Neural cell (in vitro differentiated cells): ENCODE results near the gene SLC22A8. TPM values are rescaled to one million over a fixed set of nuclear protein-coding genes. Genes with fewer than 3 reads are reported as not detected.

Experiments used
- H2AFZ ChIP-seq: fragments of 200-600, 300-800 bp; sonication (generic), shearing (Covaris generic); 2 replicates; pipeline ENCODE4 v1.6.0; 2014; ENCODE audit warnings: low read depth, mild to moderate bottlenecking, antibody characterized with exemption, low read length, moderate library complexity
- H3F3A ChIP-seq: fragments of 200-600 bp; shearing (Covaris generic); 2 replicates; pipeline ENCODE4 v1.6.1; 2016; ENCODE audit warnings: mild to moderate bottlenecking, moderate library complexity, mixed read lengths, antibody characterized with exemption, low read length; ENCODE audit not compliant: insufficient read depth, poor library complexity, severe bottlenecking
- H3K27ac ChIP-seq: fragments of 200-600, 300-800 bp; sonication (generic), shearing (Covaris generic); 2 replicates; pipeline ENCODE4 v1.5.1; 2014; ENCODE audit warnings: mild to moderate bottlenecking, low read length, moderate library complexity
- H3K27me3 ChIP-seq: fragments of 300-800, 200-600 bp; sonication (generic), shearing (Covaris generic); 2 replicates; pipeline ENCODE4 v1.6.0; 2014; ENCODE audit warnings: mild to moderate bottlenecking, low read depth, low read length, moderate library complexity; ENCODE audit not compliant: insufficient read depth
- H3K36me3 ChIP-seq: fragments of 300-800, 200-600 bp; sonication (generic), shearing (Covaris generic); 2 replicates; pipeline ENCODE4 v1.5.1; 2014; ENCODE audit warnings: mild to moderate bottlenecking, antibody characterized with exemption, low read length, moderate library complexity; ENCODE audit not compliant: insufficient read depth
- H3K4me2 ChIP-seq: fragments of 300-800, 200-600 bp; sonication (generic), shearing (Covaris generic); 2 replicates; pipeline ENCODE4 v1.6.0; 2014; ENCODE audit warnings: mild to moderate bottlenecking, low read length
- H3K4me3 ChIP-seq: fragments of 300-800, 200-600 bp; sonication (generic), shearing (Covaris generic); 2 replicates; pipeline ENCODE4 v1.5.1; 2014; ENCODE audit warnings: mild to moderate bottlenecking, low read length, moderate library complexity
- H3K79me2 ChIP-seq: fragments of 200-600 bp; shearing (Covaris generic); replicated peaks from 2 replicates; pipeline ENCODE4 v1.6.0; 2014; ENCODE audit warnings: mild to moderate bottlenecking, low read length, moderate library complexity; ENCODE audit not compliant: insufficient read depth
- H3K9ac ChIP-seq: fragments of 300-800, 200-600 bp; sonication (generic), shearing (Covaris generic); 2 replicates; pipeline ENCODE4 v1.6.1; 2016; ENCODE audit warnings: mild to moderate bottlenecking, low read length, mixed read lengths
- H3K9me2 ChIP-seq: fragments of 200-600 bp; shearing (Covaris generic); 2 replicates; pipeline ENCODE4 v1.6.1; 2016; ENCODE audit warnings: mild to moderate bottlenecking, low read length, mixed read lengths; ENCODE audit not compliant: insufficient read depth
- H3K9me3 ChIP-seq: fragments of 200-600, 300-800 bp; sonication (generic), shearing (Covaris generic); 2 replicates; pipeline ENCODE4 v1.6.1; 2016; ENCODE audit warnings: mild to moderate bottlenecking, mixed run types, low read length, moderate library complexity, mixed read lengths
- H4K20me1 ChIP-seq: fragments of 200-600 bp; shearing (Covaris generic); 2 replicates; pipeline ENCODE4 v1.6.1; 2016; ENCODE audit warnings: mild to moderate bottlenecking, mixed run types; ENCODE audit not compliant: insufficient read depth
- EP300 ChIP-seq: fragments of 450-650 bp; conservative IDR thresholded peaks from 2 replicates; pipeline ENCODE4 v1.6.1; 2014; ENCODE audit warnings: antibody characterized with exemption, mild to moderate bottlenecking, moderate library complexity; ENCODE audit not compliant: poor library complexity, severe bottlenecking
- EZH2 ChIP-seq: fragments of 200-600, 300-800 bp; shearing (Covaris generic), sonication (generic); IDR thresholded peaks from 2 replicates; pipeline ENCODE4 v1.6.1; 2014; ENCODE audit warnings: antibody characterized with exemption, low read length, borderline replicate concordance, mild to moderate bottlenecking; ENCODE audit not compliant: insufficient read depth, poor library complexity, severe bottlenecking
- MXI1 ChIP-seq: fragments of 450-650 bp; conservative IDR thresholded peaks from 2 replicates; pipeline ENCODE4 v1.6.1; 2014; ENCODE audit warnings: antibody characterized with exemption, mild to moderate bottlenecking; ENCODE audit not compliant: poor library complexity, severe bottlenecking
- POLR2AphosphoS5 ChIP-seq: IDR thresholded peaks from 2 replicates; pipeline ENCODE4 v1.6.1; 2012
- RAD21 ChIP-seq: fragments of 450-650 bp; conservative IDR thresholded peaks from 2 replicates; pipeline ENCODE4 v1.6.1; 2014; ENCODE audit warnings: antibody characterized with exemption, mild to moderate bottlenecking, moderate library complexity
- SMC3 ChIP-seq: fragments of 450-650 bp; conservative IDR thresholded peaks from 2 replicates; pipeline ENCODE4 v1.6.1; 2014; ENCODE audit warnings: antibody characterized with exemption, mild to moderate bottlenecking, moderate library complexity; ENCODE audit not compliant: poor library complexity
- TAF1 ChIP-seq: IDR thresholded peaks from 2 replicates; pipeline ENCODE4 v1.6.1; 2012; ENCODE audit warnings: low read depth
- polyA plus RNA-seq: library from polyadenylated mRNA; depleted of rRNA; stranded (reverse); fragments of >200 nt; gene quantifications from 2 replicates; pipeline ENCODE4 v1.2.3, GENCODE V29; 2014
- TF ChIP-seq, protein P1 (sequence below): IDR thresholded peaks from 2 replicates; pipeline ENCODE4 v1.6.1; 2012; ENCODE audit warnings: borderline replicate concordance
- TF ChIP-seq, protein P2 (sequence below): fragments of 450-650 bp; IDR thresholded peaks from 2 replicates; pipeline ENCODE4 v1.5.1; 2014; ENCODE audit warnings: antibody characterized with exemption, mild to moderate bottlenecking, moderate library complexity; ENCODE audit not compliant: poor library complexity, severe bottlenecking

Gene SLC22A8
- polyA plus RNA-seq, 1 donor from 2014 or later = not detected

DNA sequence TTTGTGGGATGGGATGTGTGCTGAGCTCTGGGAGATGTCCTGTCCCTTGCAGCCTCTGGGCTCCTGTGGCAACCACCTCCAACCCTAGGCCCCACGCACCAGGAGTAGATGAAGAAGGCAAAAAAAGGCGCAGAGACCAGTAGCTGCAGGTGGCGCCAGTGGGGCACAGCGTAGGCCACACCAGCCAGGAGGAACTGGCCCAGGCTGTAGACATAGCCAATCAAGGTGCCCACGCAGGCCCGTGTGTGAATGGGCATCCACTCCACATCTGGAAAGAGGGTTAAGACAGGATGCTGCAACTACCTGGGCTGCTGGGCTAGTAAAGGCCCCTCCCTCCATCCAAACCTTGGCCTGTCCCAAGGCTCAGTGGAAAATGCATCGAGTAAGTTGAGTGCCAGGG is 33.9 kb downstream of the SLC22A8 start:
- no peak overlapping the region for H3K4me2 ChIP-seq
- H3K9ac ChIP-seq = no peak overlapping the region
- no peak overlapping the region for H3K4me3 ChIP-seq
- H3K27ac ChIP-seq = no peak overlapping the region
- H3K79me2 ChIP-seq = no peaks in the 10 kb centered on the region
- no peaks in the 10 kb centered on the region for H3K9me3 ChIP-seq
- H4K20me1 ChIP-seq = no peaks in the 10 kb centered on the region
- no peak overlapping the region for H2AFZ ChIP-seq
- H3K27me3 ChIP-seq = no peaks in the 10 kb centered on the region
- H3F3A ChIP-seq = no peaks in the 10 kb centered on the region
- H3K36me3 ChIP-seq = no peaks in the 10 kb centered on the region
- no peaks in the 10 kb centered on the region for H3K9me2 ChIP-seq
- TF ChIP-seq TAF1 = no peak
- TF ChIP-seq, protein P1, sequence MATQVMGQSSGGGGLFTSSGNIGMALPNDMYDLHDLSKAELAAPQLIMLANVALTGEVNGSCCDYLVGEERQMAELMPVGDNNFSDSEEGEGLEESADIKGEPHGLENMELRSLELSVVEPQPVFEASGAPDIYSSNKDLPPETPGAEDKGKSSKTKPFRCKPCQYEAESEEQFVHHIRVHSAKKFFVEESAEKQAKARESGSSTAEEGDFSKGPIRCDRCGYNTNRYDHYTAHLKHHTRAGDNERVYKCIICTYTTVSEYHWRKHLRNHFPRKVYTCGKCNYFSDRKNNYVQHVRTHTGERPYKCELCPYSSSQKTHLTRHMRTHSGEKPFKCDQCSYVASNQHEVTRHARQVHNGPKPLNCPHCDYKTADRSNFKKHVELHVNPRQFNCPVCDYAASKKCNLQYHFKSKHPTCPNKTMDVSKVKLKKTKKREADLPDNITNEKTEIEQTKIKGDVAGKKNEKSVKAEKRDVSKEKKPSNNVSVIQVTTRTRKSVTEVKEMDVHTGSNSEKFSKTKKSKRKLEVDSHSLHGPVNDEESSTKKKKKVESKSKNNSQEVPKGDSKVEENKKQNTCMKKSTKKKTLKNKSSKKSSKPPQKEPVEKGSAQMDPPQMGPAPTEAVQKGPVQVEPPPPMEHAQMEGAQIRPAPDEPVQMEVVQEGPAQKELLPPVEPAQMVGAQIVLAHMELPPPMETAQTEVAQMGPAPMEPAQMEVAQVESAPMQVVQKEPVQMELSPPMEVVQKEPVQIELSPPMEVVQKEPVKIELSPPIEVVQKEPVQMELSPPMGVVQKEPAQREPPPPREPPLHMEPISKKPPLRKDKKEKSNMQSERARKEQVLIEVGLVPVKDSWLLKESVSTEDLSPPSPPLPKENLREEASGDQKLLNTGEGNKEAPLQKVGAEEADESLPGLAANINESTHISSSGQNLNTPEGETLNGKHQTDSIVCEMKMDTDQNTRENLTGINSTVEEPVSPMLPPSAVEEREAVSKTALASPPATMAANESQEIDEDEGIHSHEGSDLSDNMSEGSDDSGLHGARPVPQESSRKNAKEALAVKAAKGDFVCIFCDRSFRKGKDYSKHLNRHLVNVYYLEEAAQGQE = no peak
- TF ChIP-seq RAD21 = no peak
- TF ChIP-seq MXI1 = no peak
- TF ChIP-seq EP300 = no peak
- no peak for TF ChIP-seq SMC3
- no peak for TF ChIP-seq POLR2AphosphoS5
- TF ChIP-seq EZH2 = no peak
- TF ChIP-seq, protein P2, sequence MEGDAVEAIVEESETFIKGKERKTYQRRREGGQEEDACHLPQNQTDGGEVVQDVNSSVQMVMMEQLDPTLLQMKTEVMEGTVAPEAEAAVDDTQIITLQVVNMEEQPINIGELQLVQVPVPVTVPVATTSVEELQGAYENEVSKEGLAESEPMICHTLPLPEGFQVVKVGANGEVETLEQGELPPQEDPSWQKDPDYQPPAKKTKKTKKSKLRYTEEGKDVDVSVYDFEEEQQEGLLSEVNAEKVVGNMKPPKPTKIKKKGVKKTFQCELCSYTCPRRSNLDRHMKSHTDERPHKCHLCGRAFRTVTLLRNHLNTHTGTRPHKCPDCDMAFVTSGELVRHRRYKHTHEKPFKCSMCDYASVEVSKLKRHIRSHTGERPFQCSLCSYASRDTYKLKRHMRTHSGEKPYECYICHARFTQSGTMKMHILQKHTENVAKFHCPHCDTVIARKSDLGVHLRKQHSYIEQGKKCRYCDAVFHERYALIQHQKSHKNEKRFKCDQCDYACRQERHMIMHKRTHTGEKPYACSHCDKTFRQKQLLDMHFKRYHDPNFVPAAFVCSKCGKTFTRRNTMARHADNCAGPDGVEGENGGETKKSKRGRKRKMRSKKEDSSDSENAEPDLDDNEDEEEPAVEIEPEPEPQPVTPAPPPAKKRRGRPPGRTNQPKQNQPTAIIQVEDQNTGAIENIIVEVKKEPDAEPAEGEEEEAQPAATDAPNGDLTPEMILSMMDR = no peak

DNA sequence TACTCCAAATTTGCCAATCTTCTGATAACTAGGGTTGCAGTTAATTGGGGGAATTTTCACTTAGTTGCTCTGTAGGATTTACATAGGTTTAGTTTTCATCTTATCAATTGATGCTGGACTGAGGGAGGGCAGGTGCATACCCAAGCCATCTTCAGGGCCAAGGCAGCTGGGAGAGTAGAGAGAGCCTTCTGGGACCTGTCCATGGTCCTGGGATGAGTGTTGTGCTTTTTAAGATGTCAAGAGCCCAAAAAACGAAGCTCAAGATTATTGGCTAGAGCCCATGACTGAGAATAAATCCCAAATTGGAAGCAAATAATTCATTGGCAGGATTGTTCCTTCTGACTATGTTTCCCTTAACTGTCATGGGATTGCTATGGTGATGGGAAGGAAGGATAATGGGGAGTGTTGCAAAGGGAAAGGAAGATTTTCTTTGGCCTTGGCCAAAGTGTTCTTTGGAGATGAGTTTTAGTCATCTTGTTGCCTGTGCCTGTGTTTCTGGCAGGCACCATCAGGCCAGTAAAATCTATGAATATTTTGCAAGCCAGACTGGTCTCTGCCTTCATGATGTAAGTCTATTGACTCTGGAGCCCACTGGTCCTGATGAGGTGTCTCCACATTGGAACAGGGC is 35.4 kb downstream of the SLC22A8 start:
- no peaks in the 10 kb centered on the region for H4K20me1 ChIP-seq
- TF ChIP-seq RAD21 (no peak), TAF1 (no peak), POLR2AphosphoS5 (no peak), EP300 (no peak), EZH2 (no peak), MXI1 (no peak), SMC3 (no peak)
- TF ChIP-seq, protein P2 = no peak
- TF ChIP-seq, protein P1 = no peak

More for the DNA sequence above, 35.4 kb downstream of the SLC22A8 start:
- Histone ChIP-seq H3K9ac (no peak overlapping the region), H3K9me3 (no peaks in the 10 kb centered on the region), H3K4me3 (no peak overlapping the region), H3K79me2 (no peaks in the 10 kb centered on the region), H3K36me3 (no peaks in the 10 kb centered on the region), H3K27ac (no peak overlapping the region), H3F3A (no peaks in the 10 kb centered on the region), H3K9me2 (no peaks in the 10 kb centered on the region), H3K27me3 (no peaks in the 10 kb centered on the region), H3K4me2 (no peak overlapping the region), H2AFZ (no peak overlapping the region)
